Aorta (tissue), 5 donors: ENCODE results near the gene SSH3. TPM values are rescaled to one million over a fixed set of nuclear protein-coding genes. Genes with fewer than 3 reads are reported as not detected.
A peak's percentile ranks its signal among the peaks of the same experiment; 100 is the strongest.

Source experiments
- ATAC-seq: fragments of 200-7000 bp; cut with Tn5 transposase; one replicate; pipeline ENCODE4 v1.9.1; 2022; ENCODE audit warnings: moderate library complexity; ENCODE audit not compliant: low FRiP score
- DNase-seq, 2 donors: peaks; one replicate each; pipeline ENCODE4 v3.0.0-alpha.2; 2020
- H3K27ac ChIP-seq, 2 donors: one replicate each; pipeline ENCODE4 v1.5.1; 2013; ENCODE audit warnings: low read length in 2 of 2, mild to moderate bottlenecking in 2 of 2, moderate library complexity in 2 of 2, control low read depth in 1 of 2, inconsistent platforms in 1 of 2, low read depth in 1 of 2
- H3K27me3 ChIP-seq, 2 donors: one replicate each; pipeline ENCODE4 v1.6.1; 2013; ENCODE audit warnings: control low read depth in 1 of 2, low read length in 1 of 2, mild to moderate bottlenecking in 1 of 2, moderate library complexity in 1 of 2; ENCODE audit not compliant: insufficient read depth in 2 of 2, control insufficient read depth in 1 of 2
- H3K36me3 ChIP-seq, 2 donors: one replicate each; pipeline ENCODE4 v1.6.1; 2013; ENCODE audit warnings: control low read depth in 1 of 2, low read length in 1 of 2, mild to moderate bottlenecking in 1 of 2; ENCODE audit not compliant: insufficient read depth in 2 of 2, control insufficient read depth in 1 of 2
- H3K4me1 ChIP-seq, 2 donors: one replicate each; pipeline ENCODE4 v1.6.1; 2013; ENCODE audit warnings: low read length in 2 of 2, control low read depth in 1 of 2, mild to moderate bottlenecking in 1 of 2, moderate library complexity in 1 of 2; ENCODE audit not compliant: insufficient read depth in 2 of 2, control insufficient read depth in 1 of 2
- H3K4me3 ChIP-seq, 2 donors: one replicate each; pipeline ENCODE4 v1.5.1; 2013; ENCODE audit warnings: low read length in 2 of 2, control low read depth in 1 of 2, mild to moderate bottlenecking in 1 of 2
- H3K9me3 ChIP-seq: one replicate; pipeline ENCODE4 v1.6.1; 2013; ENCODE audit warnings: mild to moderate bottlenecking, low read length; ENCODE audit not compliant: control insufficient read depth
- WGBS, 2 donors: extraction: QIAGEN DNeasy Blood & Tissue Kit; methylation state at CpG; one replicate each; pipeline ENCODE4 v1.1.7; 2013; 5-methylcytosine and 5-hydroxymethylcytosine counted together
- intact Hi-C, 2 donors: fragments of 100-400 bp; cut with DNase I; formaldehyde crosslinking; loops; one replicate each; pipeline versions ENCODE4 v1.14.2 to v1.15.0; 2022
- polyA plus RNA-seq, 2 donors: library from polyadenylated mRNA; stranded (reverse); fragments of 200-250 nt; gene quantifications; one replicate each; pipeline ENCODE4 v1.2.3, GENCODE V29; 2013
- total RNA-seq, 2 donors: library from RNA; stranded (reverse); fragmentation: NEBNext Ultra II Directional; extraction: Animal tissue kit (Norgen Biotek cat#: 25700); gene quantifications; one replicate each; pipeline ENCODE4 v1.2.1, GENCODE V29; 2021
- donor health status: healthy with polysubstance abuse.
- donor health status: Bipolar disorder and iron deficiency.
- donor health status: DM: no; HTN: no; CAD: no.
- donor health status: DM: no; HTN: no; CAD: no.
- donor health status: DM: yes; HTN: yes; CAD: no.

The SSH3 gene
- total and polyA plus RNA-seq, 4 donors: 13.3 to 37.0 (median 25.7) TPM

GRCh38 chr11:67284811-67285540 is 18.4 kb upstream of the SSH3 start:
- ATAC-seq: no peak
- Histone ChIP-seq H3K9me3 (no peaks in the 10 kb centered on the region), H3K36me3 (peaks cover 0 to 14% of the 10 kb centered on the region in 2 donors), H3K4me1 (no peaks in the 10 kb centered on the region), H3K27me3 (no peaks in the 10 kb centered on the region), H3K4me3 (no peak overlapping the region), H3K27ac (no peak overlapping the region)
- DNase-seq: peak; percentile 56 to 77
- 87 to 91% methylated on average over 38 to 45 of the region's 45 CpGs for WGBS, 2 donors
- intact Hi-C loops: no loop called here

- no peak for ATAC-seq
- H3K27ac ChIP-seq: no peak overlapping the region
These were observed 17.5 kb upstream of the SSH3 start for GRCh38 chr11:67285541-67286498.

GRCh38 chr11:67286621-67287333 is 16.6 kb upstream of the SSH3 start:
- Histone ChIP-seq H3K27me3 (no peaks in the 10 kb centered on the region), H3K36me3 (peaks cover 0 to 16% of the 10 kb centered on the region in 2 donors), H3K27ac (peak overlapping the region in 1 of 2 donors; percentile 2), H3K9me3 (no peaks in the 10 kb centered on the region), H3K4me3 (no peak overlapping the region), H3K4me1 (no peaks in the 10 kb centered on the region)
- WGBS, 2 donors: 82 to 85% methylated on average over 8 of the region's 8 CpGs
- intact Hi-C loops: no loop called here
- ATAC-seq (no peak), DNase-seq (peak; percentile 78)

More at GRCh38 chr11:67285541-67286498, 17.5 kb upstream of the SSH3 start:
- H3K27me3 ChIP-seq: no peaks in the 10 kb centered on the region
- no peaks in the 10 kb centered on the region for H3K4me1 ChIP-seq
- intact Hi-C loops: no loop called here
- DNase-seq: peak; percentile 55 to 72
- H3K9me3 ChIP-seq: no peaks in the 10 kb centered on the region
- no peak overlapping the region for H3K4me3 ChIP-seq
- WGBS, 2 donors: 90% methylated on average over 38 to 39 of the region's 39 CpGs
- H3K36me3 ChIP-seq: peaks cover 0 to 14% of the 10 kb centered on the region in 2 donors

- H3K27ac ChIP-seq: peak overlapping the region; percentile 38 to 85
- no peak overlapping the region for H3K4me3 ChIP-seq
- no peaks in the 10 kb centered on the region for H3K9me3 ChIP-seq
- DNase-seq (peak; percentile 43 to 72), ATAC-seq (no peak)
- no peaks in the 10 kb centered on the region for H3K4me1 ChIP-seq
- H3K36me3 ChIP-seq: peaks cover 0 to 15% of the 10 kb centered on the region in 2 donors
- intact Hi-C loops: no loop called here
- H3K27me3 ChIP-seq: no peaks in the 10 kb centered on the region
- WGBS, 2 donors: 79 to 81% methylated on average over 14 of the region's 14 CpGs
These were observed 15.8 kb upstream of the SSH3 start for GRCh38 chr11:67287355-67288197.

GRCh38 chr11:67288198-67288451 is 15.2 kb upstream of the SSH3 start:
- Histone ChIP-seq H3K4me3 (no peak overlapping the region), H3K27ac (peak overlapping the region; percentile 38 to 85), H3K9me3 (no peaks in the 10 kb centered on the region), H3K27me3 (no peaks in the 10 kb centered on the region), H3K36me3 (peaks cover 0 to 10% of the 10 kb centered on the region in 2 donors), H3K4me1 (no peaks in the 10 kb centered on the region)
- intact Hi-C loops: no loop called here
- 27% methylated on average over 4 of the region's 4 CpGs for WGBS, 2 donors
- no peak for DNase-seq
- ATAC-seq: no peak

- intact Hi-C loops: no loop called here
- peak; percentile 90 for ATAC-seq
- WGBS, 2 donors: 0 to 1% methylated on average over 56 to 87 of the region's 87 CpGs
- DNase-seq: peak; percentile 95 to 96
- H3K4me1 ChIP-seq: no peaks in the 10 kb centered on the region
- peaks cover 0 to 9% of the 10 kb centered on the region in 2 donors for H3K36me3 ChIP-seq
- H3K4me3 ChIP-seq: peak overlapping the region; percentile 64 to 89
- peak overlapping the region; percentile 1 to 85 for H3K27ac ChIP-seq
- H3K27me3 ChIP-seq: no peaks in the 10 kb centered on the region
- no peaks in the 10 kb centered on the region for H3K9me3 ChIP-seq
These were observed 14.7 kb upstream of the SSH3 start for GRCh38 chr11:67288452-67289225.

GRCh38 chr11:67289226-67289650 is 14.1 kb upstream of the SSH3 start, which contains the start of gene ANKRD13D:
Gene ANKRD13D (plus strand): TSS chr11:67289303. CDS start chr11:67289461, 158 bp downstream.
- H3K36me3 ChIP-seq: peaks cover 0 to 6% of the 10 kb centered on the region in 2 donors
- no peak for ATAC-seq
- peak within 1 kb of the TSS; percentile 38 to 85 for H3K27ac ChIP-seq
- H3K9me3 ChIP-seq: no peaks in the 10 kb centered on the region
- no peaks in the 10 kb centered on the region for H3K4me1 ChIP-seq
- intact Hi-C loops: no loop called here
- peak within 1 kb of the TSS; percentile 64 to 89 for H3K4me3 ChIP-seq
- H3K27me3 ChIP-seq: no peaks in the 10 kb centered on the region
- no peak for DNase-seq
- WGBS, 2 donors: 0 to 1% methylated on average over 20 to 56 of the region's 56 CpGs
